ENCODE results near the gene TMEM63C. TPM values are rescaled to one million over a fixed set of nuclear protein-coding genes. Genes with fewer than 3 reads are reported as not detected.

The TMEM63C gene
- total RNA-seq, 4 donors from 2014 or later = 0.13 to 4.1 (median 0.54) TPM

GRCh38 chr14:77301103-77301502 is 119.5 kb downstream of the TMEM63C start:
- Histone ChIP-seq H3K27me3 (no peaks in the 10 kb centered on the region), H3K4me1 (no peaks in the 10 kb centered on the region), H3K27ac (no peak overlapping the region), H3K4me3 (replicated peaks in 1 of 3) (no peak overlapping the region), H3K36me3 (peaks cover 9 to 26% of the 10 kb centered on the region in 2 donors), H3K9me3 (no peaks in the 10 kb centered on the region)
- 47 to 58% methylated on average over 10 of the region's 10 CpGs for WGBS, 2 donors
- intact Hi-C loops (cut with DNase I) = no loop called here
- peak; percentile 63 to 66 for DNase-seq
- peak; percentile 13 to 53 (median 36) for TF ChIP-seq CTCF (IDR thresholded peaks at IDR 0.05)
- no peak for TF ChIP-seq POLR2A (IDR thresholded peaks at IDR 0.05)

GRCh38 chr14:77302926-77303325 is 121.3 kb downstream of the TMEM63C start:
- no peak overlapping the region for H3K27ac ChIP-seq
- intact Hi-C loops (cut with DNase I) = no loop called here
- no peak for TF ChIP-seq POLR2A (IDR thresholded peaks at IDR 0.05)
- no peak for TF ChIP-seq CTCF (IDR thresholded peaks at IDR 0.05)
- DNase-seq = no peak
- WGBS, 2 donors = 93 to 94% methylated on average over 5 of the region's 5 CpGs
- peaks cover 0 to 21% of the 10 kb centered on the region in 2 donors for H3K36me3 ChIP-seq
- H3K4me1 ChIP-seq = no peaks in the 10 kb centered on the region
- H3K9me3 ChIP-seq = no peaks in the 10 kb centered on the region
- H3K27me3 ChIP-seq = no peaks in the 10 kb centered on the region
- H3K4me3 ChIP-seq (replicated peaks in 1 of 3) = no peak overlapping the region

GRCh38 chr14:77303417-77304156 is 122.0 kb downstream of the TMEM63C start:
- WGBS, 2 donors = 54 to 57% methylated on average over 4 of the region's 4 CpGs
- TF ChIP-seq POLR2A (IDR thresholded peaks at IDR 0.05) (no peak), CTCF (IDR thresholded peaks at IDR 0.05) (no peak)
- no peak overlapping the region for H3K4me3 ChIP-seq (replicated peaks in 1 of 3)

GRCh38 chr14:77305696-77306095 is 124.1 kb downstream of the TMEM63C start:
- H3K4me3 ChIP-seq (replicated peaks in 1 of 3) = no peak overlapping the region
- intact Hi-C loops (cut with DNase I) = no loop called here
- TF ChIP-seq CTCF (IDR thresholded peaks at IDR 0.05) (no peak), POLR2A (IDR thresholded peaks at IDR 0.05) (no peak)
- WGBS, 2 donors = 87 to 96% methylated on average over 4 of the region's 4 CpGs
- H3K4me1 ChIP-seq = no peaks in the 10 kb centered on the region
- H3K36me3 ChIP-seq = peaks cover 0 to 14% of the 10 kb centered on the region in 2 donors
- no peaks in the 10 kb centered on the region for H3K27me3 ChIP-seq
- no peaks in the 10 kb centered on the region for H3K9me3 ChIP-seq
- no peak for DNase-seq
- no peak overlapping the region for H3K27ac ChIP-seq

More at GRCh38 chr14:77303417-77304156, 122.0 kb downstream of the TMEM63C start:
- no peak for DNase-seq
- no peaks in the 10 kb centered on the region for H3K27me3 ChIP-seq
- H3K4me1 ChIP-seq = no peaks in the 10 kb centered on the region
- intact Hi-C loops (cut with DNase I) = no loop called here
- no peak overlapping the region for H3K27ac ChIP-seq
- H3K36me3 ChIP-seq = peaks cover 0 to 14% of the 10 kb centered on the region in 2 donors
- H3K9me3 ChIP-seq = no peaks in the 10 kb centered on the region

GRCh38 chr14:77306416-77306815 is 124.8 kb downstream of the TMEM63C start:
- H3K4me3 ChIP-seq (replicated peaks in 1 of 3) = no peak overlapping the region
- no peaks in the 10 kb centered on the region for H3K27me3 ChIP-seq
- WGBS, 2 donors = 69 to 74% methylated on average over 3 of the region's 3 CpGs
- H3K4me1 ChIP-seq = no peaks in the 10 kb centered on the region
- H3K27ac ChIP-seq = no peak overlapping the region
- TF ChIP-seq CTCF (IDR thresholded peaks at IDR 0.05) = no peak
- TF ChIP-seq POLR2A (IDR thresholded peaks at IDR 0.05) = no peak
- intact Hi-C loops (cut with DNase I) = no loop called here
- no peak for DNase-seq
- H3K9me3 ChIP-seq = no peaks in the 10 kb centered on the region
- H3K36me3 ChIP-seq = peaks cover 0 to 15% of the 10 kb centered on the region in 2 donors

All from thyroid gland (tissue), 4 donors.